ENCODE measurements around the gene ETAA1.

GRCh38 chr2:67445652-67446268 lies 48.6 kb downstream of the ETAA1 start:
- TF ChIP-seq CTCF (IDR thresholded peaks at IDR 0.05) (no peak), EP300 (IDR thresholded peaks at IDR 0.05; ENCODE audit: low read depth) (no peak), POLR2AphosphoS5 (IDR thresholded peaks at IDR 0.05) (no peak), POLR2A (IDR thresholded peaks at IDR 0.05) (no peak)

Measured in transverse colon (tissue), 4 donors.